GM12878 (cell line): ENCODE results near the gene BLOC1S3. TPM values are rescaled to one million over a fixed set of nuclear protein-coding genes. Genes with fewer than 3 reads are reported as not detected.
A peak's percentile ranks its signal among the peaks of the same experiment; 100 is the strongest.

Experiments
- BHLHE40 ChIP-seq, 2 experiments: fragments of 450-650 bp in 1 of 2; IDR thresholded peaks; 2 replicates each; pipeline ENCODE4 v1.6.1; 2011 to 2017; ENCODE audit warnings: low read depth in 2 of 2, borderline replicate concordance in 1 of 2, improper control_type of control experiment in 1 of 2, low read length in 1 of 2, mild to moderate bottlenecking in 1 of 2
- CBX3 ChIP-seq: fragments of 200-600 bp; sonication (generic); IDR thresholded peaks from 2 replicates; pipeline ENCODE4 v1.6.1; 2016; ENCODE audit warnings: low read depth, borderline replicate concordance
- CHD4 ChIP-seq: fragments of 200-600 bp; sonication (generic); IDR thresholded peaks from 2 replicates; pipeline ENCODE4 v1.6.1; 2016; ENCODE audit warnings: mild to moderate bottlenecking
- CREM ChIP-seq: IDR thresholded peaks from 2 replicates; pipeline ENCODE4 v1.6.1; 2014; ENCODE audit warnings: antibody characterized with exemption, low read depth
- ELK1 ChIP-seq: IDR thresholded peaks from 2 replicates; pipeline ENCODE4 v1.6.1; 2012; ENCODE audit warnings: low read depth, low read length, improper control_type of control experiment
- EP300 ChIP-seq, 2 experiments: fragments of 150-350 bp in 1 of 2; IDR thresholded peaks; 2 replicates each; pipeline ENCODE4 v1.6.1; 2011 to 2012; ENCODE audit warnings: low read depth in 2 of 2, low read length in 2 of 2, borderline replicate concordance in 1 of 2, improper control_type of control experiment in 1 of 2, inconsistent platforms in 1 of 2; ENCODE audit not compliant: control insufficient read depth in 1 of 2
- GATAD2B ChIP-seq: fragments of 450-650 bp; conservative IDR thresholded peaks from 2 replicates; pipeline ENCODE4 v1.6.1; 2017; ENCODE audit warnings: low read depth, mild to moderate bottlenecking, moderate library complexity
- HDAC6 ChIP-seq: fragments of 200-600 bp; sonication (generic); IDR thresholded peaks from one replicate; pipeline ENCODE4 v1.8.0; 2017; ENCODE audit warnings: antibody characterized with exemption; ENCODE audit not compliant: unreplicated experiment
- IKZF1 ChIP-seq: fragments of 450-650 bp; conservative IDR thresholded peaks from 2 replicates; pipeline ENCODE4 v1.6.1; 2017; ENCODE audit warnings: antibody characterized with exemption, mild to moderate bottlenecking
- KDM1A ChIP-seq: fragments of 200-600 bp; sonication (generic); IDR thresholded peaks from 2 replicates; pipeline ENCODE4 v1.6.1; 2016; ENCODE audit warnings: borderline replicate concordance
- LARP7 ChIP-seq: fragments of 450-650 bp; IDR thresholded peaks from 2 replicates; pipeline ENCODE4 v1.6.1; 2017; ENCODE audit warnings: mild to moderate bottlenecking
- MLLT1 ChIP-seq: fragments of 450-650 bp; IDR thresholded peaks from 2 replicates; pipeline ENCODE4 v1.6.1; 2016; ENCODE audit warnings: mild to moderate bottlenecking
- MTA2 ChIP-seq: fragments of 450-650 bp; IDR thresholded peaks from 2 replicates; pipeline ENCODE4 v1.6.1; 2016; ENCODE audit warnings: low read depth, mild to moderate bottlenecking, moderate library complexity
- NFIC ChIP-seq: IDR thresholded peaks from 2 replicates; pipeline ENCODE4 v1.6.1; 2012; ENCODE audit warnings: low read depth, mild to moderate bottlenecking, inconsistent platforms, low read length, moderate library complexity
- NFYB ChIP-seq: IDR thresholded peaks from 2 replicates; pipeline ENCODE4 v1.6.1; 2011; ENCODE audit warnings: low read depth, mild to moderate bottlenecking, low read length, improper control_type of control experiment, moderate library complexity; ENCODE audit not compliant: insufficient read depth
- NR2C2 ChIP-seq: IDR thresholded peaks from 2 replicates; pipeline ENCODE4 v1.6.1; 2011; ENCODE audit warnings: borderline replicate concordance, low read depth; ENCODE audit not compliant: control insufficient read depth, insufficient read length
- POLR2AphosphoS5 ChIP-seq: IDR thresholded peaks from 2 replicates; pipeline ENCODE4 v1.6.1; 2011; ENCODE audit warnings: mild to moderate bottlenecking, low read length, inconsistent platforms
- SP1 ChIP-seq: IDR thresholded peaks from one replicate; pipeline ENCODE4 v1.6.1; 2011; ENCODE audit warnings: low read depth, low read length
- STAT3 ChIP-seq: IDR thresholded peaks from 2 replicates; pipeline ENCODE4 v1.6.1; 2011; ENCODE audit warnings: low read depth, low read length, improper control_type of control experiment
- SUPT20H ChIP-seq: IDR thresholded peaks from 2 replicates; pipeline ENCODE4 v1.6.1; 2011; ENCODE audit warnings: low read depth, mild to moderate bottlenecking, low read length, moderate library complexity, borderline replicate concordance; ENCODE audit not compliant: control insufficient read depth
- SUZ12 ChIP-seq: fragments of 200-600 bp; sonication (generic); IDR thresholded peaks from one replicate; pipeline ENCODE4 v1.6.1; 2018; ENCODE audit warnings: antibody characterized with exemption, mild to moderate bottlenecking; ENCODE audit not compliant: unreplicated experiment
- YY1 ChIP-seq: IDR thresholded peaks from 2 replicates; pipeline ENCODE4 v1.6.1; 2011; ENCODE audit warnings: low read depth, mild to moderate bottlenecking, low read length
- ZNF207 ChIP-seq: fragments of 450-650 bp; IDR thresholded peaks from 2 replicates; pipeline ENCODE4 v1.6.1; 2014; ENCODE audit warnings: antibody characterized with exemption, mild to moderate bottlenecking, borderline replicate concordance
- ZNF217 ChIP-seq: fragments of 450-650 bp; IDR thresholded peaks from 2 replicates; pipeline ENCODE4 v1.6.1; 2017; ENCODE audit warnings: antibody characterized with exemption, mild to moderate bottlenecking
- polyA plus RNA-seq, 11 experiments: library from polyadenylated mRNA; depleted of rRNA in 4 of 11; unstranded in 6 of 11; stranded (reverse) in 5 of 11; fragments of >200 nt; fragmentation: Nextera tagmentation in 4 of 11; fragmentation: Illumina TruSeq in 1 of 11; extraction: Ambion mirVana in 4 of 11; extraction: Trizol in 1 of 11; gene quantifications; 1 replicate in 1 of 11; 2 replicates in 10 of 11; pipeline versions ENCODE4 v1.2.1 to v1.2.3, GENCODE V29; 2011 to 2016; ENCODE audit warnings: inconsistent platforms in 2 of 11, missing spikeins in 2 of 11, low read depth in 1 of 11
- total RNA-seq, 4 experiments: library from RNA; depleted of rRNA in 3 of 4; stranded (reverse); fragments of >200 nt in 3 of 4; fragmentation: Illumina TruSeq in 1 of 4; extraction: Trizol in 1 of 4; gene quantifications; 2 replicates each; pipeline versions ENCODE4 v1.2.1 to v1.2.3, GENCODE V29; 2013 to 2021

Gene BLOC1S3
- total and polyA plus RNA-seq, 10 of the 15 experiments (the other 5 are each of a cell fraction or from before 2014, with no cell fraction given) = 3.6 to 18.3 (median 10.4) TPM

- TF ChIP-seq NFIC (no peak), GATAD2B (peak; percentile 79; the same call in 1 of the 2 replicates), HDAC6 (peak; percentile 25), EP300 (IDR thresholded peaks at IDR 0.05; ENCODE audit: borderline replicate concordance in 1 of 2, control insufficient read depth in 1 of 2, low read depth in 2 of 2, low read length in 2 of 2) (no peak), NR2C2 (no peak), YY1 (peak; percentile 46; the same call in 1 of the 2 replicates), IKZF1 (peak; percentile 73), CBX3 (no peak), LARP7 (peak; percentile 91), ZNF207 (peak; percentile 24; the same call in 1 of the 2 replicates), MLLT1 (peak; percentile 9; the same call in 1 of the 2 replicates), SP1 (peak; percentile 45), ELK1 (no peak), CREM (no peak), POLR2AphosphoS5 (no peak), SUZ12 (no peak), ZNF217 (0 out of 2 replicates have a peak, but pooled peaks have one; percentile 32), MTA2 (no peak), CHD4 (no peak), SUPT20H (no peak), KDM1A (no peak), NFYB (no peak), BHLHE40 (IDR thresholded peaks at IDR 0.05; ENCODE audit: borderline replicate concordance in 1 of 2, low read depth in 2 of 2, low read length in 1 of 2) (peak in 1 of 2 experiments; percentile 47; a peak in 2 of 4 replicates), STAT3 (no peak)
Observed at GRCh38 chr19:45179072-45179891, 698 bp downstream of the BLOC1S3 start (continued).
